Mesothelial cell of epicardium (in vitro differentiated cells): ENCODE results near the gene WNK2. TPM values are rescaled to one million over a fixed set of nuclear protein-coding genes. Genes with fewer than 3 reads are reported as not detected.
A peak's percentile ranks its signal among the peaks of the same experiment; 100 is the strongest.

Experiments
- DNase-seq, 2 experiments: peaks; one replicate each; pipeline ENCODE4 v3.0.0; 2021; ENCODE audit warnings: low spot score in 2 of 2; ENCODE audit not compliant: unreplicated experiment in 2 of 2
- H3K27ac Mint-ChIP-seq: 2 replicates; pipeline ENCODE4 v1.8.0; 2021; ENCODE audit warnings: mixed read lengths
- H3K27me3 Mint-ChIP-seq: 2 replicates; pipeline ENCODE4 v1.8.0; 2021; ENCODE audit warnings: low read depth, mixed read lengths
- H3K36me3 Mint-ChIP-seq: 2 replicates; pipeline ENCODE4 v1.8.0; 2021; ENCODE audit warnings: mixed read lengths
- H3K4me1 Mint-ChIP-seq: 2 replicates; pipeline ENCODE4 v1.8.0; 2021; ENCODE audit warnings: mixed read lengths
- H3K4me3 Mint-ChIP-seq: 2 replicates; pipeline ENCODE4 v1.8.0; 2021; ENCODE audit warnings: mild to moderate bottlenecking, moderate library complexity, mixed read lengths
- H3K9me3 Mint-ChIP-seq: 2 replicates; pipeline ENCODE4 v1.8.0; 2021; ENCODE audit warnings: mixed read lengths
- total RNA-seq: library from RNA; stranded (reverse); gene quantifications from 3 replicates; pipeline ENCODE4 v1.2.1, GENCODE V29; 2021
- TF ChIP-seq, protein P1 (sequence below): fragments of 200-600 bp; sonication (generic); IDR thresholded peaks from one replicate; pipeline ENCODE4 v1.5.0; 2021; ENCODE audit warnings: antibody characterized with exemption; ENCODE audit not compliant: unreplicated experiment

Gene WNK2
- total RNA-seq, 1 donor from 2014 or later: 66.0 TPM

DNA sequence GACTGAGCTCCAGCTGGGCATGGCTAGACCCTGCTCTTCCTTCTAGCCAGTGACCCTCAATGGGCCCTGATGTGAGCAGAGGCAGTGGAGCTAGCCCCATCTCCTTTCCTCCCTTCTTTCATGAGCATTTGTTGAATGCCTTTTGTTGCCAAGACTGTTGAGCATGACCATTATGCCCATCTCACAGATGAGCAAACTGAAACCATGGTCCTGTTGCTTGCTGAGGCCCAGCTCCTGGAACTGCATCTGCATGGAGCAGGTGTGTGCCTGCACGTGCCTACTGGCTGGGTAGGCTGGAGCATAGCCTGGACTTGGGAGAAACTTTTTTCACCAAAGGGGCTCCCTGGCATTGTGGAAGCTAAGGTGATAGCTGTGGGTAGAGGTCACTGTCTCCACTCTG is 3.0 kb upstream of the WNK2 start:
- Mint-ChIP-seq H3K9me3 (no peaks in the 10 kb centered on the region), H3K36me3 (no peaks in the 10 kb centered on the region), H3K4me1 (peaks cover 5% of the 10 kb centered on the region), H3K4me3 (no peak overlapping the region), H3K27me3 (peaks cover 50% of the 10 kb centered on the region), H3K27ac (no peak overlapping the region)
- DNase-seq: no peak
- TF ChIP-seq, protein P1, sequence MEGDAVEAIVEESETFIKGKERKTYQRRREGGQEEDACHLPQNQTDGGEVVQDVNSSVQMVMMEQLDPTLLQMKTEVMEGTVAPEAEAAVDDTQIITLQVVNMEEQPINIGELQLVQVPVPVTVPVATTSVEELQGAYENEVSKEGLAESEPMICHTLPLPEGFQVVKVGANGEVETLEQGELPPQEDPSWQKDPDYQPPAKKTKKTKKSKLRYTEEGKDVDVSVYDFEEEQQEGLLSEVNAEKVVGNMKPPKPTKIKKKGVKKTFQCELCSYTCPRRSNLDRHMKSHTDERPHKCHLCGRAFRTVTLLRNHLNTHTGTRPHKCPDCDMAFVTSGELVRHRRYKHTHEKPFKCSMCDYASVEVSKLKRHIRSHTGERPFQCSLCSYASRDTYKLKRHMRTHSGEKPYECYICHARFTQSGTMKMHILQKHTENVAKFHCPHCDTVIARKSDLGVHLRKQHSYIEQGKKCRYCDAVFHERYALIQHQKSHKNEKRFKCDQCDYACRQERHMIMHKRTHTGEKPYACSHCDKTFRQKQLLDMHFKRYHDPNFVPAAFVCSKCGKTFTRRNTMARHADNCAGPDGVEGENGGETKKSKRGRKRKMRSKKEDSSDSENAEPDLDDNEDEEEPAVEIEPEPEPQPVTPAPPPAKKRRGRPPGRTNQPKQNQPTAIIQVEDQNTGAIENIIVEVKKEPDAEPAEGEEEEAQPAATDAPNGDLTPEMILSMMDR: no peak

DNA sequence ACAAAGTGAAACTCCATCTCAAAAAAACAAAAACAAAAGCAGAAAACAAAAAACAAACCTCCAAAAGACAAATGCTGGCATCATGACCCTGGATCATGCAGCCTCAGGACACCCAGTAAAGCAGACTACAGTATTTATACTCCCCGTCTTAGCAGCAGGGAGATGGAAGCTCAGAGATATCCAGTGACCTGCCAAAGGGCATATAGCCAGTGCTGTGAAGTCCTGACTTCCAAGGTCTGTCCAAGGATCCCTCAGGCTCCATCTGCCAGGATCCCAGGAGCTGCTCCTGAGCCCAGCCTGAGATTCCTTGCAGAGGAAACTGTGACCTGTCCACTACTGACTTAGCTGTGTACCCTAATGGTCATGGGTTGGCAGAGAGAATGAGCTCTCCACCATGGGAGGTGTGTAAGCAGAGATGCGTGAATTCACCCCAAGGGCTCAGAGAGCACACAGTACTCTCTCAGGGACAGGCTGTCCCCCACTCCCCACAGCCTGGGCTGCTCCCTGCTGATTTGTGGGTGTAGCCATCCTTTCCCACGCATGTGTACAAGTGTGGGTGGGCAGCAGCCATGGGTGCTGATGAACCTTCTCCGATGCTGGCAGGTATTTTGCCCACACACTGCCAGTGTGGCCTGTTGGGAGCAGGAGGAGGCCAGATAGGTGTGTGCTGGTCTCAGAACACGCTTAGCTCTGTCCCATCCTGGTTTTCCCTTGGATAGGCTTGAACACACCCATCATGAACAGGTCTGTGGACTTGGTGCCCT is 2.1 kb upstream of the WNK2 start:
- TF ChIP-seq, protein P1: no peak
- no peak for DNase-seq
- no peak overlapping the region for H3K27ac Mint-ChIP-seq
- H3K27me3 Mint-ChIP-seq: peaks cover 59% of the 10 kb centered on the region
- H3K4me1 Mint-ChIP-seq: peaks cover 13% of the 10 kb centered on the region
- H3K36me3 Mint-ChIP-seq: no peaks in the 10 kb centered on the region
- no peak overlapping the region for H3K4me3 Mint-ChIP-seq
- H3K9me3 Mint-ChIP-seq: no peaks in the 10 kb centered on the region

DNA sequence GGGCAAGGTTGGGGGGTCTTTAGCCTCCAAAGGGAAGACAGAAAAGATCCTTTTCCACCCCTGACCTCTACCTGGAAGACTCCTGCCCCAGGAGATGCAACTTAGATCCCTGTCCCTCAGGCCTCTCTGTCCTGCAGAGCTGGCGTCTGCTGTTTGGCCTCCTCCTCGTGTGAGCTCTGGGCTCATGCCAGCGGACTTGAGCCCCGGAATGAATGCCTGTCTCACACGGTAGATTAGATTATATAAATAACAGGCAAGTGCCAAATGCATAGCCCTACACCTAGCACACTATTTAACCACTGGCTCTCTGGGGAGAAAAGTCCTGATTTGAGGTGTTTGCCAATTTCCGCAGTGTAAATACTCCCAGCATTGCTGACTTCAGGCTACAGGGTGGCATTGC is 1.4 kb upstream of the WNK2 start:
- Mint-ChIP-seq H3K9me3 (no peaks in the 10 kb centered on the region), H3K36me3 (no peaks in the 10 kb centered on the region), H3K4me3 (peak overlapping the region; percentile 64), H3K4me1 (peaks cover 13% of the 10 kb centered on the region), H3K27ac (no peak overlapping the region), H3K27me3 (peaks cover 64% of the 10 kb centered on the region)
- TF ChIP-seq, protein P1: no peak
- DNase-seq: no peak

DNA sequence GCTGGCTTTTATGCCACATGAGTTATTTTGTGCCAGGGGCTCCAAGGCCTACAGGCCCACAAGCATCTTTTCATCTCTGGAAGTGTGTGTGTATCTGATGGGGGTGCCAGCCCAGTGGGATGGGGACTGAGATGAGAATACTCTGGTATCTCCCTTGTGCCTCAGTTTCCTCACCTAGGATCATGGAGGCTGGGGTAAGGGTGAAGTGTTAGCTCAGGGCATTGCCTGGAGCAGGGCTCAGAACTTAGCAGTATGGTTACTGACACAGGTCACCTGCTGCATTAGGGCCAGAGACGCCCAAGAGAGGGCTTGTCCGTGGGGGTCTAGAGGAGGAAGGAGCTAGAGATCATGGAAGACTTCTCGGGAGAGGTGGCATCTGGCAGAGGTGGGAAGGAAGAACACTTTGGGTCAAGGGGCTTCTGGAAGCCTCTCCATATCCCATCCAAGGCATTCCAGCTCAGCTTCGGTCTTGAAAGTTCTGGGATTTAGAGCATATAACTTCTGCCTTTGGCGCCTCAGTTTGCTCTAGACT is 742 bp upstream of the WNK2 start:
- Mint-ChIP-seq H3K4me3 (peak overlapping the region; percentile 64), H3K9me3 (no peaks in the 10 kb centered on the region), H3K27ac (no peak overlapping the region), H3K36me3 (no peaks in the 10 kb centered on the region), H3K27me3 (peaks cover 70% of the 10 kb centered on the region), H3K4me1 (peaks cover 13% of the 10 kb centered on the region)
- TF ChIP-seq, protein P1: no peak
- no peak for DNase-seq

DNA sequence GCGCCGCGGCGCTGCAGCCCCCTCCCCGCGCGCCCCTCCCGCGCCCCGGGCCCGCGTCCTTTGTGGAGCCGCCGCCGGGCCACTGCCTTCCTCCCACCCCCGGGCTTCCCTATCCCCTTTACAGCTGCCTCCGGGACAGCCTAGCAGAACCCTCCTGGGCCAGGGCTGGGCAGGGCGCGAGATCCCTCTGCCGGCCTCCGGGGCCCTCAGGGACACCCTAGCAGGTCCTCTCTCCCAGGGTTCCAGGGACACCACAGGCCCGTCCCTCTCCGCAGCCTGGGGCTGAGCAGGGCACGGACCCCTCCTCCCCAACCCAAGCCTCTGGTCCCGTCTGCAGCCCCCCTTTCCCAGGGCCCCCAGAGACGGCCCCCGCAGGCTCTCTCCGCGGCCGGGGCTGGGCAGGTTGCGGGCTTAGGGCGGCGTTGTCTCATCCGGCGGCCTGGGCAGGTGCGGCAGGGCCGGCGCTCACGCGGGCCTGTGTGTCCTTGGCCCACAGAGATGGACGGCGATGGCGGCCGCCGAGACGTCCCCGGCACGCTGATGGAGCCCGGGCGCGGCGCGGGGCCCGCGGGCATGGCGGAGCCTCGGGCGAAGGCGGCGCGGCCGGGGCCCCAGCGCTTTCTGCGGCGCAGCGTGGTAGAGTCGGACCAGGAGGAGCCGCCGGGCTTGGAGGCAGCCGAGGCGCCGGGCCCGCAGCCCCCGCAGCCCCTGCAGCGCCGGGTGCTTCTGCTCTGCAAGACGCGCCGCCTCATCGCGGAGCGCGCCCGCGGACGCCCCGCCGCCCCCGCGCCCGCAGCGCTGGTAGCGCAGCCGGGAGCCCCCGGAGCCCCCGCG is 710 bp downstream of the WNK2 start:
- Mint-ChIP-seq H3K27me3 (peaks cover 70% of the 10 kb centered on the region), H3K27ac (no peak overlapping the region), H3K4me3 (peak overlapping the region; percentile 64), H3K4me1 (peaks cover 13% of the 10 kb centered on the region), H3K9me3 (no peaks in the 10 kb centered on the region), H3K36me3 (no peaks in the 10 kb centered on the region)
- TF ChIP-seq, protein P1: no peak
- peak in 1 of 2 experiments; percentile 55 for DNase-seq
